Neural crest cell (in vitro differentiated cells): ENCODE data around the gene TMEM51. TPM values are rescaled to one million over a fixed set of nuclear protein-coding genes. Genes with fewer than 3 reads are reported as not detected.
A peak's percentile ranks its signal among the peaks of the same experiment; 100 is the strongest.
"Not testable (repeated sequence)": the region's sequence is repeated elsewhere in the genome, so short reads cannot be mapped to it uniquely, and the experiment has no call there.

ENCODE experiments used
- DNase-seq: peaks from one replicate; pipeline ENCODE4 v3.0.0; 2021; ENCODE audit warnings: low read depth, mixed read lengths, low spot score
- H3K27ac Mint-ChIP-seq: one replicate; pipeline ENCODE4 v1.8.0; 2021; ENCODE audit warnings: mild to moderate bottlenecking, mixed read lengths; ENCODE audit not compliant: unreplicated experiment
- H3K27me3 Mint-ChIP-seq: 2 replicates; pipeline ENCODE4 v1.8.0; 2021; ENCODE audit warnings: low read depth, mild to moderate bottlenecking, mixed read lengths
- H3K36me3 Mint-ChIP-seq: 2 replicates; pipeline ENCODE4 v1.8.0; 2021; ENCODE audit warnings: low read depth, mild to moderate bottlenecking, mixed read lengths
- H3K4me1 Mint-ChIP-seq: 2 replicates; pipeline ENCODE4 v1.8.0; 2021; ENCODE audit warnings: mixed read lengths
- H3K4me3 Mint-ChIP-seq: one replicate; pipeline ENCODE4 v1.8.0; 2021; ENCODE audit warnings: mild to moderate bottlenecking, mixed read lengths
- H3K9me3 Mint-ChIP-seq: 2 replicates; pipeline ENCODE4 v1.8.0; 2021; ENCODE audit warnings: mixed read lengths
- total RNA-seq: library from RNA; stranded (reverse); gene quantifications from 2 replicates; pipeline ENCODE4 v1.2.1, GENCODE V29; 2021
- TF ChIP-seq, protein P1 (sequence below): fragments of 200-600 bp; sonication (generic); conservative IDR thresholded peaks from 2 replicates; pipeline ENCODE4 v1.5.0; 2021; ENCODE audit warnings: antibody characterized with exemption, mild to moderate bottlenecking

The TMEM51 gene
- total RNA-seq, 1 donor from 2014 or later = 6.7 TPM

DNA sequence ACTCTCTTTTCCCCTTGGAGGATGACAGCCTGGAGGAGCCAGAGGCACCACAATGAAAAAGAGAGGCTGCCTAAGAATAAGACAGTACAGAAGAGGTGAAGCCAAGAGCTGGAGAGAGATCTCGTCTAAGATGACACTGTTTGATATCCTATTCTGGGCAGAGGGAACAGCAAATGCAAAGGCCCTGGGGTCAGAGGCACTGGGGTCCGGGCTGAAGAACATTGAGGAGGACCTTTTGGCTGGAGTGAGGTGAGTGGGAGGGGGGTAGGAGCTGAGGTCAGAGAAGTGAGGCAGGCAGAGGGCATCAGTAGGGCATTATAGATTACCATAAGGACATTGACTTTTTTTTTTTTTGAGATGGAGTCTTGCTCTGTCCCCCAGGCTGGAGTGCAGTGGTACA lies 19.3 kb upstream of the TMEM51 start:
- no peak for DNase-seq
- H3K9me3 Mint-ChIP-seq = peaks cover 6% of the 10 kb centered on the region
- H3K4me1 Mint-ChIP-seq = no peaks in the 10 kb centered on the region
- H3K4me3 Mint-ChIP-seq = no peak overlapping the region
- H3K27ac Mint-ChIP-seq = no peak overlapping the region
- H3K36me3 Mint-ChIP-seq = peaks cover 3% of the 10 kb centered on the region
- TF ChIP-seq, protein P1, sequence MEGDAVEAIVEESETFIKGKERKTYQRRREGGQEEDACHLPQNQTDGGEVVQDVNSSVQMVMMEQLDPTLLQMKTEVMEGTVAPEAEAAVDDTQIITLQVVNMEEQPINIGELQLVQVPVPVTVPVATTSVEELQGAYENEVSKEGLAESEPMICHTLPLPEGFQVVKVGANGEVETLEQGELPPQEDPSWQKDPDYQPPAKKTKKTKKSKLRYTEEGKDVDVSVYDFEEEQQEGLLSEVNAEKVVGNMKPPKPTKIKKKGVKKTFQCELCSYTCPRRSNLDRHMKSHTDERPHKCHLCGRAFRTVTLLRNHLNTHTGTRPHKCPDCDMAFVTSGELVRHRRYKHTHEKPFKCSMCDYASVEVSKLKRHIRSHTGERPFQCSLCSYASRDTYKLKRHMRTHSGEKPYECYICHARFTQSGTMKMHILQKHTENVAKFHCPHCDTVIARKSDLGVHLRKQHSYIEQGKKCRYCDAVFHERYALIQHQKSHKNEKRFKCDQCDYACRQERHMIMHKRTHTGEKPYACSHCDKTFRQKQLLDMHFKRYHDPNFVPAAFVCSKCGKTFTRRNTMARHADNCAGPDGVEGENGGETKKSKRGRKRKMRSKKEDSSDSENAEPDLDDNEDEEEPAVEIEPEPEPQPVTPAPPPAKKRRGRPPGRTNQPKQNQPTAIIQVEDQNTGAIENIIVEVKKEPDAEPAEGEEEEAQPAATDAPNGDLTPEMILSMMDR = no peak
- H3K27me3 Mint-ChIP-seq = peaks cover 21% of the 10 kb centered on the region

DNA sequence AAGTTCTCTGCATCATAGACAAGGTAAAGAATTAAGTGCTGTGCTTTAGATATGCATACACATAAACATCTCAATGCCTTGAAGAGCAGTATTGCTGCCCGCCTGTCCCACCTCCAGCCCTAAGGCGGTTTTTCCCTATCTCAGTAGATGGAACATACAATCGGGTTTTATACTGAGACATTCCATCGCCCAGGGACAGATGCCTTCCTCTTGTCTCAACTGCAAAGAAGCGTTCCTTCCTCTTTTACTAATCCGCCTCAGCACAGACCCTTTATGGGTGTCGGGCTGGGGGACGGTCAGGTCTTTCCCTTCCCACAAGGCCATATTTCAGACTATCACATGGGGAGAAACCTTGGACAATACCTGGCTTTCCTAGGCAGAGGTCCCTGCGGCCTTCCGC lies 17.9 kb upstream of the TMEM51 start:
- not testable (repeated sequence) for DNase-seq, H3K4me1 Mint-ChIP-seq, H3K36me3 Mint-ChIP-seq, H3K9me3 Mint-ChIP-seq, H3K4me3 Mint-ChIP-seq, H3K27ac Mint-ChIP-seq
- H3K27me3 Mint-ChIP-seq = peaks cover 23% of the 10 kb centered on the region

DNA sequence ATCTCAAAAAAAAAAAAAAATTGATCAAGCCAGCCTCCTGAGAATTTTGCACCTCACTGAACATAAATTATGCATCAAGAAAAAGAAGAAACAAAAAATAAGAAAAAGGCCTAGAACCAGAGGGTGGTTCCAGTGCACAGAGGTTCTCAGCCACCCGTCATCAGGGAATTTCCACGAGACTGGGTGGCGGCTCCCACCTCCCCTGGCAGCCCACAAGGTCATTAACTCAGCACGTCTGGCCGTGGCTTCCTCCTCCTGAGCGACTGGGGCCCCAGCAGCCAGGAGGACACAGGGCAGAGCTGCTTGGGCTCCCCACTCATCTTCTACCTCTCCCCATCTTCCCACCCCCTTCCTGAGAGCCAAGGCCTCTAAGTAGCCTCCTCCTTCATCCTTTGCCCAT lies 15.7 kb upstream of the TMEM51 start:
- DNase-seq = no peak
- H3K27ac Mint-ChIP-seq = no peak overlapping the region
- H3K9me3 Mint-ChIP-seq = no peaks in the 10 kb centered on the region
- H3K27me3 Mint-ChIP-seq = peaks cover 28% of the 10 kb centered on the region
- TF ChIP-seq, protein P1 = no peak
- H3K4me3 Mint-ChIP-seq = no peak overlapping the region
- H3K36me3 Mint-ChIP-seq = no peaks in the 10 kb centered on the region
- H3K4me1 Mint-ChIP-seq = peaks cover 6% of the 10 kb centered on the region

DNA sequence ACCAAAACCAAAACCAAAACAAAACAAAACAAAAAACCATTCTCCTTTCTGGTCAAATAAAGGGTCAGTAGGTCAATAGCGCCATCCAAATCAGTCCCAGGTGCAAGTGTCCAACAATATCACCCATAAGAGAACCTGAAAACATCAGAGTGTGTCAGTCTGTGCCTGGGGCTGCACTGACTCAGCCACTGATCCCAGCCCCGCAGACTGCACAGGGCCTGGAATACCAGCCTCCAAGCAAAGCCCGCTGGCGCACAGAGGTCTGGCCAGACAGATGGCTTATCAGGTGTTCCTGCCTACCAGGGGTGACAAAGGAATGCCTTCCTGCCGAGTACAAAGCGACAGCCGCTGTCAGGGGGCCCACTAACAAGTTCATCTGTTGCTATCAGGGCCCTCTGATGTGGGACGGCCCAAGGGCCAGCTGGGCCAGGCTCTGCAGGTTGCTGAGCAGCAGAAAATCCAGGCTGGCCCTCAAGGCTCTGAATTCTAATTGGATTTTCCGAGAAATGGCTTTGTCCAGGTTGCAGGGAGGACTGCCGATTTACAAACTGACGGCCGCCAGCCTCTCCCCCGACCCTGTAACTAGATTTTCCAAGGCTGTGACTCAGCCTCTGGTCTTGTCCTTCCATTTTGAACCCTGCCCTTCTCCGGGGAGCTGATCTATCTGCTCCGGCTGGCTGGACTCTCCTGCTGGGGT lies 13.7 kb upstream of the TMEM51 start:
- Mint-ChIP-seq H3K36me3 (no peaks in the 10 kb centered on the region), H3K4me3 (no peak overlapping the region), H3K9me3 (no peaks in the 10 kb centered on the region), H3K4me1 (peaks cover 6% of the 10 kb centered on the region), H3K27me3 (peaks cover 24% of the 10 kb centered on the region), H3K27ac (no peak overlapping the region)
- TF ChIP-seq, protein P1 = no peak
- DNase-seq = peak; percentile 6

DNA sequence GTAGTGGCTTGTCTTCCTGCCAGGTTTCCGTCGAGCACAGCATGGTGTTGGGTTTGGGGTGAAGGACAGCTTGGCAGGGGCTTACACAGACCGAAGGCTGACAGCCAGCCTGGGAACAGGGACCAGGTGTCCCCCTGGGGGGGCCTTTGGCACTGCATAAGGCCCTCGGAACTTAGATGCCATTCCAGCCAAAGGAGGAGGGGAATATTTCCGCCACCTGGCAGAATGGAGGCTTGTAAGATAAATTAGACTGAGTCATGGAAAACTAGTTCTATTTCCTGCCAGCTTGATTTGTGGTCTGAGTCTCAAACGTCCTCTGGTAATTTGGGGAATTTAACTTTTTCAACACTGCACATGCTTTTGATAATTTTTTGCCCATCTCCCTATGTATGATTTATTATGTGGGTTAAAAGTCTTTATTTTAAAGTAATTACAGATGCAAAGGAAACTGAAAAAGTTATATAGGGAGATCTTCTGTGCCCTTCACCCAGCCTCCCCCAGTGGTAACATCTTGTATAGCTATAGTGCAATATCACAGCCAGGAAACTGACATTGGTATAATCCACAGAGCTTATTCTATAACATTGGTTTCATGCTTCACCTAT lies 11.5 kb upstream of the TMEM51 start:
- Mint-ChIP-seq H3K27me3 (peaks cover 17% of the 10 kb centered on the region), H3K27ac (no peak overlapping the region), H3K9me3 (no peaks in the 10 kb centered on the region), H3K4me1 (peaks cover 7% of the 10 kb centered on the region), H3K36me3 (no peaks in the 10 kb centered on the region), H3K4me3 (no peak overlapping the region)
- TF ChIP-seq, protein P1 = peak; percentile 42
- no peak for DNase-seq

DNA sequence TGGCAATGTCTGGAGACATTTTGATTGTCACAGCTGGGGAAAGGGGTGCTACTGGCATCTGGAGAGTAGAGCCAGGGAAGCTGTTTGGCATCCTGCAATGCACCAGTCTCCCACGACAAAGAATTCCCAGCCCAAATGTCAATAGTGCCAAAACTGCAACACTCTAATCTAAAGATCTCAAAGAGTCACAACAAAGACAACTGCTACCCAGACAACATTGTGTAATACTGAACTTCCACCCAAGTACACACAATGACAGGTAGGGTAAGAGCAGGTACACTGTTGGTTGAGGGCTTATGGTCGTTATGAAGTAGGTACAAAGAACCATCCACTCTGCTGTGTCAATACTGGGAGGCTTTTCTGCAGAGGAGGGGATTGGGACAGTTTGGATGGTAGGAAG lies 8.2 kb upstream of the TMEM51 start:
- Mint-ChIP-seq H3K36me3 (no peaks in the 10 kb centered on the region), H3K4me1 (peaks cover 3% of the 10 kb centered on the region), H3K4me3 (no peak overlapping the region), H3K9me3 (no peaks in the 10 kb centered on the region), H3K27me3 (peaks cover 39% of the 10 kb centered on the region), H3K27ac (peak overlapping the region; percentile 75)
- TF ChIP-seq, protein P1 = no peak
- DNase-seq = no peak
